SK-N-SH treated with all-trans-retinoic acid at 6 μM for 48 hours (cell line): ENCODE measurements around the gene PDCD11.
A peak's percentile ranks its signal among the peaks of the same experiment; 100 is the strongest.

Experiments
- ATAC-seq: fragments of 200-7000 bp; cut with Tn5 transposase; 3 replicates; pipeline ENCODE4 v1.9.1; 2020; ENCODE audit warnings: mild to moderate bottlenecking, moderate library complexity
- ARNTL ChIP-seq: fragments of 450-650 bp; formaldehyde crosslinking; IDR thresholded peaks from 2 replicates; pipeline ENCODE4 v1.5.0; 2020; ENCODE audit warnings: low read depth, mild to moderate bottlenecking, moderate library complexity, borderline replicate concordance
- BACH2 ChIP-seq: fragments of 250-450 bp; sonication (Bioruptor Pico); IDR thresholded peaks from 2 replicates; pipeline ENCODE4 v1.9.0; 2021; ENCODE audit warnings: mild to moderate bottlenecking, borderline replicate concordance
- CREB5 ChIP-seq: fragments of 250-450 bp; sonication (Bioruptor Pico); IDR thresholded peaks from 2 replicates; pipeline ENCODE4 v1.5.1; 2020; ENCODE audit warnings: low read depth, mild to moderate bottlenecking, moderate library complexity
- CSDC2 ChIP-seq: fragments of 250-450 bp; sonication (Bioruptor Pico); IDR thresholded peaks from 2 replicates; pipeline ENCODE4 v1.5.0; 2020; ENCODE audit warnings: mild to moderate bottlenecking, moderate library complexity
- ESRRG ChIP-seq: fragments of 250-450 bp; sonication (Bioruptor Pico); IDR thresholded peaks from 2 replicates; pipeline ENCODE4 v1.6.1; 2021; ENCODE audit warnings: mild to moderate bottlenecking
- GLIS3 ChIP-seq: fragments of 250-450 bp; sonication (Bioruptor Pico); IDR thresholded peaks from 2 replicates; pipeline ENCODE4 v1.5.0; 2020; ENCODE audit warnings: mild to moderate bottlenecking, moderate library complexity
- ISL1 ChIP-seq: fragments of 250-450 bp; sonication (Bioruptor Pico); IDR thresholded peaks from 2 replicates; pipeline ENCODE4 v2.1.2; 2022; ENCODE audit warnings: mild to moderate bottlenecking, moderate library complexity
- OSR1 ChIP-seq: fragments of 250-450 bp; sonication (Bioruptor Pico); IDR thresholded peaks from 2 replicates; pipeline ENCODE4 v1.8.0; 2022; ENCODE audit warnings: moderate library complexity, mild to moderate bottlenecking, inconsistent platforms
- PPARA ChIP-seq: fragments of 250-450 bp; sonication (Bioruptor Pico); IDR thresholded peaks from 2 replicates; pipeline ENCODE4 v1.5.0; 2020; ENCODE audit warnings: mild to moderate bottlenecking, borderline replicate concordance
- RARB ChIP-seq: fragments of 250-450 bp; sonication (Bioruptor Pico); IDR thresholded peaks from 2 replicates; pipeline ENCODE4 v1.8.0; 2021; ENCODE audit warnings: mild to moderate bottlenecking, moderate library complexity
- SNAI2 ChIP-seq: fragments of 250-450 bp; sonication (Bioruptor Pico); IDR thresholded peaks from 2 replicates; pipeline ENCODE4 v1.5.0; 2020; ENCODE audit warnings: mild to moderate bottlenecking, moderate library complexity
- TCF4 ChIP-seq: fragments of 250-450 bp; sonication (Bioruptor Pico); IDR thresholded peaks from 2 replicates; pipeline ENCODE4 v1.8.0; 2021; ENCODE audit warnings: mild to moderate bottlenecking, moderate library complexity, borderline replicate concordance
- TOX ChIP-seq: fragments of 250-450 bp; sonication (Bioruptor Pico); IDR thresholded peaks from 2 replicates; pipeline ENCODE4 v1.8.0; 2021; ENCODE audit warnings: mild to moderate bottlenecking, moderate library complexity, borderline replicate concordance
- TSHZ2 ChIP-seq: fragments of 250-450 bp; sonication (Bioruptor Pico); IDR thresholded peaks from 2 replicates; pipeline ENCODE4 v1.5.0; 2020; ENCODE audit warnings: mild to moderate bottlenecking, moderate library complexity
- ZC3H10 ChIP-seq: fragments of 250-450 bp; sonication (Bioruptor Pico); IDR thresholded peaks from 2 replicates; pipeline ENCODE4 v1.5.1; 2021; ENCODE audit warnings: mild to moderate bottlenecking, moderate library complexity
- ZFP3 ChIP-seq: fragments of 250-450 bp; sonication (Bioruptor Pico); IDR thresholded peaks from 2 replicates; pipeline ENCODE4 v1.5.0; 2020; ENCODE audit warnings: mild to moderate bottlenecking, moderate library complexity
- ZFP30 ChIP-seq: fragments of 450-650 bp; formaldehyde crosslinking; IDR thresholded peaks from 2 replicates; pipeline ENCODE4 v1.5.0; 2022; ENCODE audit warnings: mild to moderate bottlenecking, moderate library complexity
- ZNF565 ChIP-seq: fragments of 450-650 bp; formaldehyde crosslinking; conservative IDR thresholded peaks from 2 replicates; pipeline ENCODE4 v1.5.0; 2020; ENCODE audit warnings: low read depth, mild to moderate bottlenecking, moderate library complexity
- ZNF70 ChIP-seq: fragments of 450-650 bp; formaldehyde crosslinking; IDR thresholded peaks from 2 replicates; pipeline ENCODE4 v1.5.0; 2020; ENCODE audit warnings: mild to moderate bottlenecking, moderate library complexity
- ZNF8 ChIP-seq: fragments of 450-650 bp; formaldehyde crosslinking; IDR thresholded peaks from 2 replicates; pipeline ENCODE4 v1.5.0; 2020; ENCODE audit warnings: mild to moderate bottlenecking, moderate library complexity
- TF ChIP-seq, protein P1 (sequence below): fragments of 250-450 bp; sonication (Bioruptor Pico); IDR thresholded peaks from 2 replicates; pipeline ENCODE4 v1.8.0; 2021; ENCODE audit warnings: low read depth, mild to moderate bottlenecking, moderate library complexity, borderline replicate concordance
- TF ChIP-seq, protein P2 (sequence below): fragments of 250-450 bp; sonication (Bioruptor Pico); IDR thresholded peaks from 2 replicates; pipeline ENCODE4 v1.5.1; 2021; ENCODE audit warnings: mild to moderate bottlenecking, moderate library complexity

PDCD11 gene

DNA sequence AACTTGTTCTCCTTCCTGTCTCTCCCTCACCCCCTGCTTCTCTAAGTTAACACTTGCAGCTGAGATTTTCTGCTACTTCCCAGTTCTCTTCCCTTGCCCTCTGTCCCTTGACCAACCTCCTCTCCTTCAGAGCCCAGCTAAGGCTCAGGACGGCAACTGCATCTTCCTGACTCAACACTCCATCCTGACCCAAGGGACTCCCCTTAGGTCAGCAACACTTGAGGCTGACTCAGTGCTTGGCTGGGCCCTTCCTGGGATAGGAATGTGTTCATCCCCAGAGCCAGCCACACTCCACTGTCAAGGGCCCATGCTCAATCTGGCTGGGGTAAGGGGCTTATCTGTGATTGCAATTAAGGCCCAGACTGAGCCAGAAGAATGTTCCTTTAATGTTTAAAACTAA lies 52.3 kb downstream of the PDCD11 start:
- ATAC-seq = 0 out of 3 replicates have a peak, but pooled peaks have one; percentile 6
- TF ChIP-seq ZNF70 (CRISPR knock-in tag) (no peak), ZNF8 (CRISPR knock-in tag) (no peak), ZFP30 (no peak), TOX (CRISPR knock-in tag) (no peak), ARNTL (no peak), GLIS3 (CRISPR knock-in tag) (no peak)
- TF ChIP-seq, protein P1, sequence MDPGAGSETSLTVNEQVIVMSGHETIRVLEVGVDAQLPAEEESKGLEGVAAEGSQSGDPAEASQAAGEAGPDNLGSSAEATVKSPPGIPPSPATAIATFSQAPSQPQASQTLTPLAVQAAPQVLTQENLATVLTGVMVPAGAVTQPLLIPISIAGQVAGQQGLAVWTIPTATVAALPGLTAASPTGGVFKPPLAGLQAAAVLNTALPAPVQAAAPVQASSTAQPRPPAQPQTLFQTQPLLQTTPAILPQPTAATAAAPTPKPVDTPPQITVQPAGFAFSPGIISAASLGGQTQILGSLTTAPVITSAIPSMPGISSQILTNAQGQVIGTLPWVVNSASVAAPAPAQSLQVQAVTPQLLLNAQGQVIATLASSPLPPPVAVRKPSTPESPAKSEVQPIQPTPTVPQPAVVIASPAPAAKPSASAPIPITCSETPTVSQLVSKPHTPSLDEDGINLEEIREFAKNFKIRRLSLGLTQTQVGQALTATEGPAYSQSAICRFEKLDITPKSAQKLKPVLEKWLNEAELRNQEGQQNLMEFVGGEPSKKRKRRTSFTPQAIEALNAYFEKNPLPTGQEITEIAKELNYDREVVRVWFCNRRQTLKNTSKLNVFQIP (CRISPR knock-in tag) = no peak
- TF ChIP-seq, protein P2, sequence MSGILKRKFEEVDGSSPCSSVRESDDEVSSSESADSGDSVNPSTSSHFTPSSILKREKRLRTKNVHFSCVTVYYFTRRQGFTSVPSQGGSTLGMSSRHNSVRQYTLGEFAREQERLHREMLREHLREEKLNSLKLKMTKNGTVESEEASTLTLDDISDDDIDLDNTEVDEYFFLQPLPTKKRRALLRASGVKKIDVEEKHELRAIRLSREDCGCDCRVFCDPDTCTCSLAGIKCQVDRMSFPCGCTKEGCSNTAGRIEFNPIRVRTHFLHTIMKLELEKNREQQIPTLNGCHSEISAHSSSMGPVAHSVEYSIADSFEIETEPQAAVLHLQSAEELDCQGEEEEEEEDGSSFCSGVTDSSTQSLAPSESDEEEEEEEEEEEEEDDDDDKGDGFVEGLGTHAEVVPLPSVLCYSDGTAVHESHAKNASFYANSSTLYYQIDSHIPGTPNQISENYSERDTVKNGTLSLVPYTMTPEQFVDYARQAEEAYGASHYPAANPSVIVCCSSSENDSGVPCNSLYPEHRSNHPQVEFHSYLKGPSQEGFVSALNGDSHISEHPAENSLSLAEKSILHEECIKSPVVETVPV (CRISPR knock-in tag) = no peak

GRCh38 chr10:103449208-103450144 lies 53.0 kb downstream of the PDCD11 start:
- no peak for ATAC-seq
- TF ChIP-seq CSDC2 (CRISPR knock-in tag) = no peak
- no peak for TF ChIP-seq ZFP30
- TF ChIP-seq ZFP3 (CRISPR knock-in tag) = no peak
- no peak for TF ChIP-seq ZC3H10 (CRISPR knock-in tag)
- no peak for TF ChIP-seq TCF4 (CRISPR knock-in tag)
- no peak for TF ChIP-seq ESRRG
- TF ChIP-seq, protein P2 (CRISPR knock-in tag) = no peak
- TF ChIP-seq RARB = no peak
- TF ChIP-seq CREB5 = no peak
- TF ChIP-seq ZNF565 (CRISPR knock-in tag) = no peak
- no peak for TF ChIP-seq ARNTL
- TF ChIP-seq ISL1 (CRISPR knock-in tag) = no peak
- TF ChIP-seq OSR1 (CRISPR knock-in tag) = no peak
- no peak for TF ChIP-seq SNAI2 (CRISPR knock-in tag)
- no peak for TF ChIP-seq BACH2 (CRISPR knock-in tag)
- TF ChIP-seq, all 23 proteins: peak for 0

- TF ChIP-seq ZC3H10 (CRISPR knock-in tag) (no peak), GLIS3 (CRISPR knock-in tag) (no peak), PPARA (no peak), ZNF8 (CRISPR knock-in tag) (no peak), ZNF565 (CRISPR knock-in tag) (no peak), CSDC2 (CRISPR knock-in tag) (no peak), ARNTL (no peak), CREB5 (no peak), TCF4 (CRISPR knock-in tag) (no peak), ZNF70 (CRISPR knock-in tag) (no peak), ZFP3 (CRISPR knock-in tag) (no peak), TSHZ2 (CRISPR knock-in tag) (no peak), ISL1 (CRISPR knock-in tag) (no peak)
- TF ChIP-seq, protein P1 (CRISPR knock-in tag) = no peak
- no peak for ATAC-seq
These were observed 53.8 kb downstream of the PDCD11 start for GRCh38 chr10:103450201-103450695.
